T-helper 1 cell treated with Interleukin-12 subunit alpha and Interleukin-12 subunit beta and Interleukin-4 antibody, amounts not matched to agents 30 ng/mL and 1 ng/mL, for 36 hours (primary cell): ENCODE data around the gene EEF1AKMT2. TPM values are rescaled to one million over a fixed set of nuclear protein-coding genes. Genes with fewer than 3 reads are reported as not detected.
"Not testable (repeated sequence)": the region's sequence is repeated elsewhere in the genome, so short reads cannot be mapped to it uniquely, and the experiment has no call there.

Experiments used
- intact Hi-C: fragments of 100-400 bp; cut with micrococcal nuclease; formaldehyde crosslinking; loops from one replicate; pipeline ENCODE4 v1.15.1; 2024
- total RNA-seq: library from RNA; stranded (reverse); gene quantifications from 2 replicates; pipeline ENCODE4 v1.2.3, GENCODE V29; 2022

EEF1AKMT2 gene
- total RNA-seq, 1 donor from 2014 or later, result 21.6 TPM

DNA sequence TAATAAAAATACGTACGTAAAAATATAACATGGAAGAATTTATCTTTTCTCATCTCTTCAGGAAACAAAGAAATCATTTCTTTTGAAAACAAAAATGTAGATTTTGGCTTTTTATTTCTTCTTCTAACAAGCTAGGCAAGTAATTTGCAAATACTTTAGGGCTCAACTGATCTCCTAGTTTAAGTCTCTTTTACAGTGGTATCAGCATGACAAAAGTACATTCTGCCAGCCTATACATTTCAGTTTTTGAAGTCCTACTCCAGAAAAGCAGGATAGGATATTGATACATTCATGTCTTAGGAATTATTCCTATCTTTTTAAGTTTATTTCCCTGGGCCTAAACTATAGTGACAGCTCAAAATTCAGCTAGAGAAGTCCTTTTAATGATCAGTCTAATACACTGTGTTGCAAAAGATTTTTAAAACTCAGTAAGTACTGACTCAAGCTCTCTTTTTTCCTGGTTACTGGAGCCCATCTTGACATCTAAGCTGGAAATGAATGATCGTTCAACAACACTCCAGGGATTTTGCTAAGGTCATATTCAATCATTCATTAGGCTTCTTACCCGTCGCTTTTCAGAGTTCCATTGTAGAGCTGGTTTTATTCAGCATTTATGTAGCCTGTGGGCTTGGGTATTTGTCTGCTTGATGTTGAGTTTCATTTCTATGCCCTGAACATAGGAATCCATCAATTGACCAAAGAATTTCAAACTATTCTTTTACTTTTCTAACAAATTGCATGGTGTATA is 35.4 kb downstream of the EEF1AKMT2 start:
- intact Hi-C loops, result no loop called here

DNA sequence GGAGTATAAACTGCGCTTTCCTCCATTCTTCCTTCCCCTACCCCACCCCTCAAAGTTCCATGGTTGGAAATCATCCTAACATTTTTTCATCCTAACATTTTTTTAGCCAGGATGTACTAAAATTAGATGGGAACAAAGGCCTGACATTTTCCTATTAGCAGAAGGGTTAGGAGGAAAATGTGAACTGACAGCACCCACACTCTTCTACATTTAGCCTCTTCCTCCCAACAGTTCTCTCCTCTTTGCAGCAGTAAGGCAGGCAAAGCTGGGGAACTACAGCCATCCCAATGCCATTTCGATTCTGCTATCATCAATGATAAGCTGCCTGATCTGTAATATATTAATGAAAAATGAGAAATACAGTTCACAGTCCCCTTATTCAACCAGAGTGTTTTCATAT is 36.1 kb downstream of the EEF1AKMT2 start:
- intact Hi-C loops, result no loop called here

DNA sequence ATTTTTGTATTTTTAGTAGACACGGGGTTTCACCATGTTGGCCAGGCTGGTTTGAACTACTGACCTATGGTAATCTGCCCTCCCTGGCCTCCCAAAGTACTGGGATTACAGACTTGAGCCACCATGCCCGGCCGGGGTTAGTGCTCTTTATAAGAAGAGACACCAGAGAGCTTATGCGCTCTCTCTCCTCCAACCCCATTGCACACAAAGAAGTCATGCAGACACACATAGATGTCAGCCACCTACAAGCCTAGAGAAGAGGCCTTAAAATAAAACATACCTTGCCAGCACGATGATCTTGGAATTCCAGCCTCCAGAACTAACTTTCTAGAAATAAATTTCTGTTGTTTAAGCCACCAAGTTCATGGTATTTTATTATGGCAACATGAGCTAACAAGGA is 37.5 kb downstream of the EEF1AKMT2 start:
- intact Hi-C loops, result no loop called here

DNA sequence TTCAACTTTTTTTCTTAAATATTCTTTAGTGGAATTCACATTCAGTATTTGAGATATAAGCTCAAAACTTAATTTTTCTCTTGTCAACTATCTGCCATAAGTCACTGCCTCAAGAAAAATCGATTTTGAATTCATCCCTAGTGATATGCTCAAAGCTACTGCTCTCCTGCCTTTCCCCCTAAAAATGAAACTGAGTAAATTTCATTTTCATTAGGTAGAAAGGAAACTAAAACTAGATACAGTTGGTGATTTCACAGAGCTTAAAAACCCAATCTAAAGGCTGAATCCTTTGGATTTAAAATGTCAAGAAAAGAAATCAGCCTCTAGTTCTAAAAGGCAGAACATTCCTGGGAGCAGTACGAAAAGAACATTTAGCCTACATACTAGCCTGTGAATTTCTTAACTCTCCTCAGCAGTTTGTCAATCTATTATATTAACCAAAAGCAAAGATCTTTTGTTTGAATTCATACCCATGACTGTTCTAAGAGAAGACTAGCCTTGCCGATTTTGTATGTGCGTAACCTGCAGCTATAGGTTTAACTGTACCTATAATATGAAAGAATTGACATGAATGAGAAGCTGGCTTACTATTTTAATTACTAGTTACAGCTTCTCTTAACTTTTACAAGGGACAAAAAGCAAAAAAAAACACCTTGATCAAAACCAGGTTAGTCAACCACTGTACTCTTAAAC is 42.6 kb downstream of the EEF1AKMT2 start:
- intact Hi-C loops, result loop anchor here (1.0 kb wide), 1 partner anchor 209 kb away; no protein-coding TSS in a partner anchor

DNA sequence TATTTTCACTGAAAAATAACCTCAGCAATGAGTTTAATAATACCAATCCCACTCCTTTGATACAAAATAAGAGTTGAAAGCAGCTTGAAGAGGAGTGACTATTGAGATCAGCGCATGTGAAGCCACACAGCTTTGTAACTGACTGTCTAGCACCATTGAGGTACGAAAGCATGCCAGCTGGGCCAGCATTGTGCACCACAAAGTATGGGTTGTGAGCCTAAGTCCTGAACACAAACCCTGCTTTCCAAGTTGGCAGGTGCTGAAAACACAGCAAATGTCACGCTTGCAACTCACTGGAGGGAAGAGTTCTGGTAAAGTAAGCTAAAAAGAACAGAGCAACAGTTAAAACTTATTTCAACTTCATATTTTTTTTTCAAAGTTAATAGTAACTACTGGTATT is 43.5 kb downstream of the EEF1AKMT2 start:
- intact Hi-C loops, result no loop called here

DNA sequence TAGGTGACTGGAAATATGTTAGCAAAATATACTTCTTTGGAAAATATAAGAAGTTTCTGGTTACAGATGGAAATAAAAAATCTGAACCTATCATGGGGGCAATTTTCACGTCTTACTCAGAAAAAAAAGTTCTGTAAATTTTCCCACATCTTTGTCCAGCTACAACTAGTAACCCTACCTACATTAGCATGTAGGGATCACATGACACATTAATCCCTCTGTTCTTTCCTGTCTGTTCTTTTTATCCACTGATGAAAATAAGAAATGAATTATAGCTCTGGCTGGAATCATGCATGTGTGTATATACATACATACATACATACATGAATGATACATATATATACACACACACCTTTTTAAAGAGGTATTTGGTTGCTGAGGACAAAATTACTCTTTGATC is 43.9 kb downstream of the EEF1AKMT2 start:
- intact Hi-C loops, result no loop called here

DNA sequence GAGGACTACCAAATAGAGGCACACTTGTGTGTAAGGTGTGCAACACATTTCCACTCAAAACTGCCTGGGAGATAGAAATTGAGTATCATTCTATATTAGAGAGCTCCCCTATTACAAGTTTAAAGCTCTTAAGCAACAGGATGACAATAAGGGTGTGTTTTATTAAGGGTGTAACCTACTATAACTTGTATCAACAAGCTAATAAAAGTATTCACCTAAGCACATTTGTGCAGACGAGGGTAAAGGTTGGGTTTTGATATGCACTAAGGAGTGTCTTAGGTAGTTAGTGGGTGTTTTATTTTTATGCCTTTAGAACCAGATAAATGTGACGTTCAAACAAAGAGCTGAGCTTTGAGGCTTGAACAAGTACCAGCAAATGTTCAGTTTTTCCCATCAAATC is 44.7 kb downstream of the EEF1AKMT2 start:
- intact Hi-C loops, result no loop called here

DNA sequence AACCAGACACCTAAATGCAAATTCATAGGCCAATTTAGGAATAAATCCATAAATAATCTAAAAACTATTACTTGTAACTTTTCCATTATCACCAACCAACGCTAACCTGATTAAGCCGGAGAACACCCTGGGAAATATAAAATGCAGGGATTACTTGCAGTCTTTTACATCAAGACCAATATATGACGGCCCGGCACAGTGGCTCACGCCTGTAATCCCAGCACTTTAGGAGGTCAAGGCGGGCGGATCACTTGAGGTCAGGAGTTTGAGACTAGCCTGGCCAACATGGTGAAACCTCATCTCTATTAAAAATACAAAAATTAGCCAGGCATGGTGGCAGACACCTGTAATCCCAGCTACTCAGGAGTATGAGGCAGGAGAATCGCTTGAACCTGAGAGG is 45.2 kb downstream of the EEF1AKMT2 start:
- intact Hi-C loops, result not testable (repeated sequence)

DNA sequence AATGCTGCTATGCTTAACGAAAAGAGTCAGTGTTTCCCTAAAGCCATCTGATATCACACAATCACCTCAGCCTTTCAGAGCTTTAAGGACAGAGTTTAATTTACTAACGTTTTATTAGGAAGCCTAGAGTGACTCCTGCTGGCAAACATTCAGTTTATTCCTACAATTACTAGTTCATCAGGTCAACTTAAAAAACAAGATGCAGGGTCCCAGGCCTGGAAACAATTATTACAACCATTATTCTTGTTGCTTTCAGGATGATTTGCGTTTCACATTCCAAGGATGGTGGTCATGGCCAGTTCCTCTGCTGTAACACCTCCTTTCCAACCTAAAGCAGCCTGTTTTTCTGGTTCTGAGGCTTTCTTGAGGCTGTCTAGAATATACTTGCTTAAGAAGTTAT is 46.0 kb downstream of the EEF1AKMT2 start:
- intact Hi-C loops, result loop anchor here (1.0 to 2.0 kb wide), 4 partner anchors 205 to 327 kb away; partner anchors contain the start of gene OAT

DNA sequence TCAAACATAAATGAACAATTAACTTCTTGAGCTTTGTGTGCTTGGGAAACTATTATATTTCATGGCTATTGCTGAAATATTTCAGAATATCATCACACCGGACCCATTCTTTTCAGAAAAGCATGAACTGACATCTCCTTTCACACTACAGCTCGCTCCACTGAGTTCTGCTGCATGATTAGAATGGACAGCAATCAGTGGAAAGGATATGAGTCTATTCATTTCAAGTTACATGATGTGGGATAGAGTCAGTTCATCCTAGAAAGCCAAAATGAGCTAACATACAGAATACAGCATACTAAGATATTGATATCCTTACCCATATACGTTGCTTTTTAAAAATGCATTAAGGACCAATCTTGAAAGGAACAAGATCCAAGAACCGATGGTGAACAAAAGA is 46.4 kb downstream of the EEF1AKMT2 start:
- intact Hi-C loops, result loop anchor here (1.0 to 2.0 kb wide), 4 partner anchors 205 to 326 kb away; partner anchors contain the start of gene OAT

DNA sequence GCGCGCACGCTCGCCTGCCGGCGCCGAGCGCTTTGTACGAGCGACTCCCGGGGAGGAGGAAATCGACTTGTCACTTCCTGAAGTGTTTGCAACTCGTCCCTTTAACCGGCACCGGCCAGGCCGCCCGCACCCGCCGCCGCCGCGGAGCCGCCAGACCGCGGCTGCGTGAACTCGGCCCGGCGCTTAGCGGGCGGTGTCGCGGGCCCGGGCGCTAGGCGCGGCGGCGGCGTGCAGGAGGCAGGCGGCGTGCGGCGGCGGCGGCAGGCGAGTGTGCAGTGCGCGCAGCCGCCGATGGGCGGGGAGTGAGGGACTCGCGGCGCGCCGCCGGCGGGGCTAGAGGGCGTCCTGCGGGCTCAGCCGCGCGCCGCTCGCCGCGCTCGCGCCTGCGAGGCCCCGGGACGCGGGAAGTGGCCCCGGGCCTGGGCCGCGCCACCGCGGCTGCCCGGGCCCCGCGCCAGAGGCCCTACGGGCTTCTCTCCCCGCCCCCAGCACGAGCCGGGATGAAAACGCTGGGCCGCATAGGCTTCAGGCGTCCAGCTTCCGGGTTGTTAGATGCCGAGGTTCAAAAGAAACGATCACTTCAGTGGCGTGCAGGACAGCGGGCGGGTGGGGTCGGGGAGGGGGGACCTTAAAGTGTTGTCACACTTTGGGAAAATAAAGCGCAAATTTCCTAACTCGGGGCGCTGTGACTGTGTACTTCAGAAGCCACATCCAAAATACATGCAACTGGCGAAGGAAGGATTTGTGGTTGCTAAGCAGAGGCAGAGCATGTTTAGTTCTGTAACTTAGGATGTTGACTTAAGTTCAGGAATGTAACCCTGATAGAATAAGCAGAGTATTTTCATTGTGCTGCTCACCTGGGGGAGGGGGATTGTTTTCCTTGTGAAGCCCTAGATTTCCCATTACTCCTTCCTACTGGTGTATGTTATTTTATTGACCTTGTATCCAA is 47.3 kb downstream of the EEF1AKMT2 start, which contains the start of gene FAM53B:
Gene FAM53B (minus strand): TSS at position 277 of the 949 bp plus-strand sequence. CDS start 37,665 bp downstream, outside the sequence.
- intact Hi-C loops, result loop anchor here (1.0 to 5.0 kb wide), 8 partner anchors 47 to 326 kb away; partner anchors contain the start of genes ABRAXAS2, EEF1AKMT2 and OAT

DNA sequence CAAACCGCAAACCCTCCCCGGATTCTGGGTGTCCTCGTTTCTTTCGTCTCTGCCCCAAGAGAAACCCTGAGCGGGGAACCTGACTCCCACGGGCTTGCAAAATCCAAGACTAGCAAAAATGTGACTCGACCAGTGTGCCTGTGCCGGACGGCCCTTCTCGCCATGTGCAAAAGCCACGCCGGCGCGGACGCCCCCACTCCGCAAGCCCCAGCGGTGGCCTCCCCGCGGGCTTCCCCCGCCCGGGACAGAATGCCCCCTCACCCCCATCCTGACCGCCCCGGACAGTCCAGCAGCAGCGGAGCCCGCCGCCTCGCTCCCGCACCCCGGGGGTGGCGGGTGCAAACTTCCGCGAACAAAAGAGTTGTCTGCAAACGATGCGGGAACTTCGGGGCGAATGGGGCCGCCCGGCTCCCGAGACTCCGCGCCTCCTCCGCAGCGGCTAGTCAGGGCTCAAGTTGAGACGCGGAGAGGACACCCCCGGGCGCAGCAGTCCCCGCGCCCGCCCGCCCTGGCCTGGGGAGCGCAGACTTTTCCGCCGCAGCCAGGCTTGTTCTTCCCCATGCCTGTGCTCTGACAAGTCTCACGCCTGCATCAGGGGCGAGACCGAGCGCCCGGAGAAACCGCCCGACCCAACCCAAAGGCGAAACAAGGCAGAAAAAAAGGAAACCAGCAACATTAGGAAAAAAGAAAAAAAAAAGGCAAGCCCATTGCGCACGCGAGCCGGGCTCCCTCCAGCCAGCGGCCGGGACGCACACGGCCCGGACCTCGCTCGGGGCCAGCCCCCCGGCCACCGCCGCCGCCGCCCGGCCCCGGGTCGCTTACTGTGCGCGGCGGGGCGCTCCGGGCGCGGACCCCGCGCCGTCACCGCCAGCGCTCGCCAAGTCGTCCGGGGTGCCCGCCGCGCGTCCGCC is 48.2 kb downstream of the EEF1AKMT2 start:
- intact Hi-C loops, result loop anchor here (1.0 to 5.0 kb wide), 5 partner anchors 48 to 325 kb away; partner anchors contain the start of genes ABRAXAS2, EEF1AKMT2 and OAT

DNA sequence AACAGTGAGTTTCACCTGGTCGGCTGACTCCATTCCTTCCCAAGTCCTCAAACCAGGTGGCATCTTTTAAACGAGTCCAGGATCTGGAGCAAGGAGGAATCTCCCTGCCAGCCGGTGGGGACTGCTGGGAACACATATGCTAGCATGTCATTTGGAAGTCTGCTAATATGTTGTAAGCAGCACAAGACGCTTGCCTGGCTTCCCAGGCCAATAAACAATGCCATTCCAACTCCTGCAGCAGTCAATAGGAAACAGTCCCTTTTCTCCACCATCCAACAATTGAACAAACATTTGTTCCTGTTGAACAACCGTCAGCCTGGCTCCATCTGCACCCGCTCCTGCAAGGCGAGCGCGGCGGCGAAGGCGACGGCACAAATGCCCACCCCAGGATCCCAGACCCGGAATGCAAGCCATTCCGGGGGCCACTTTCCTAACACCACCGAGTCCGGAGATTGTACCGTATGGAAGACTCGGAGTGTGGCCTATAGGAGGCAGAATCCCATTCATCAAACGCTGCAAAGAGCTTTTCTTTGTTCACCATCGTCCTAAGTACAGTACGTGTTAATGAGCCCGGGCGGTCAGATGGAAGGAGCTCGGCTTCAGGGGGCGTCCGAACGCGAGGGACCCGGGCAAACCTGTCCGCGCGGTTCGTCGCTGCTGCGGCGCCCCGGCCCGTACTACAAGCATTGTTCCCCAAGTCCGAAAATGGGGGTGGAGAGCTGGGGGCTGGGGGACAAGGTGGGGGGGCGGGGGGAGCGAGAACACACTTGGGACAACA is 49.1 kb downstream of the EEF1AKMT2 start:
- intact Hi-C loops, result loop anchor here (5.0 kb wide), 1 partner anchor 130 kb away; no protein-coding TSS in a partner anchor

DNA sequence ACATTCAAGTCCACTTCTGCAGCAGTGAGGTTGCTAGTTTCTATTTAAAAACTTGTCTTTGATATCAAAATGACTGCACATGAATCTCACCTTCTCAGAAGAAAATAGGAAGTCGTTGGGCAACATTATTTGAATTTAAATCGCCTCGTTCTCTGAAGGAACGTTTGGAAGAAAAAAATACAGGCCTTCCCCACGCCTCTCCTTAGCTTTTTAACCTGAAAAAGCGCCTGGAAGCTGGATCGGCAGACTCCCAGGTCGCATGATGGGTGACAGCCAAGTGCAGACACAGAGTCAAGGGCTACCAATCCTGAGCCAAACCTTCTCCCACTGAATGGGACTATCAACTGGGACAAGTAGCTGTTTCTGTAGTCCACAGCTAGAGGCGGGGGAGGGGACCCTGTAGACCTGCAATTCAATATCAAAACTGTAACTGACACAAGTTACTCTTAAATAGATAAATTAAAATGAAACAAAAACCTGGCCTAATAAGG is 49.7 kb downstream of the EEF1AKMT2 start:
- intact Hi-C loops, result loop anchor here (1.0 to 5.0 kb wide), 12 partner anchors 9 to 212 kb away; no protein-coding TSS in a partner anchor

DNA sequence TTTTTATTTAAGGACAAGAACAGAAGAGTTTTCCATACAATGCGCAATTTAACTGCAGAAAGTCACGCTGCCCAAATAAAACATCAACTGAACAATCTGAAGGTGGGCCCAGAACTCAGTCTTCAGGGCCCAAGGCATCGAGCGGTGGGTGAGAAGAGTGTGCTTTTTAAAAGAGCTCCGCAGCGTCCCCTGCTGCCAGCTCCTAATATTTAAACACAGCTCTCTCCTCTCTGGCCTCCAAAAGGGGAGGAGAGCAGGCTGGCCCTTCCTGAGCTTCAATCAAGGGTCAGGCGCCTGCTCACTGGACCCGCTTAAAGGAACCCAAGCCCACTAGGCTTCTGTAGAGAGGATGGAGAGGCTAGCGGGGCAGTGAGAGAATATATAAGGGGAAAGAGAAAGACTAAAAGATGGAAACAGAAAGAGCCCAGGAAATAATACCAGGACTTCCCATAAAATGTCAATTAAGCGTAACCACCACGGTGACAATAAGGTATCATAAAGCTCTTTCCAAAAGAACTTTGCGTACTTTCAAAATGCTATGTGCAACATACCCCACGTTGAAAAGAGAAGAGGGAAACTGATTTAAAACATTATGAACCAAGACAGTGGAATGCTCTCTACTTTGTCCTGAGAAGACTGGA is 50.3 kb downstream of the EEF1AKMT2 start:
- intact Hi-C loops, result loop anchor here (1.0 to 5.0 kb wide), 12 partner anchors 8 to 211 kb away; no protein-coding TSS in a partner anchor

DNA sequence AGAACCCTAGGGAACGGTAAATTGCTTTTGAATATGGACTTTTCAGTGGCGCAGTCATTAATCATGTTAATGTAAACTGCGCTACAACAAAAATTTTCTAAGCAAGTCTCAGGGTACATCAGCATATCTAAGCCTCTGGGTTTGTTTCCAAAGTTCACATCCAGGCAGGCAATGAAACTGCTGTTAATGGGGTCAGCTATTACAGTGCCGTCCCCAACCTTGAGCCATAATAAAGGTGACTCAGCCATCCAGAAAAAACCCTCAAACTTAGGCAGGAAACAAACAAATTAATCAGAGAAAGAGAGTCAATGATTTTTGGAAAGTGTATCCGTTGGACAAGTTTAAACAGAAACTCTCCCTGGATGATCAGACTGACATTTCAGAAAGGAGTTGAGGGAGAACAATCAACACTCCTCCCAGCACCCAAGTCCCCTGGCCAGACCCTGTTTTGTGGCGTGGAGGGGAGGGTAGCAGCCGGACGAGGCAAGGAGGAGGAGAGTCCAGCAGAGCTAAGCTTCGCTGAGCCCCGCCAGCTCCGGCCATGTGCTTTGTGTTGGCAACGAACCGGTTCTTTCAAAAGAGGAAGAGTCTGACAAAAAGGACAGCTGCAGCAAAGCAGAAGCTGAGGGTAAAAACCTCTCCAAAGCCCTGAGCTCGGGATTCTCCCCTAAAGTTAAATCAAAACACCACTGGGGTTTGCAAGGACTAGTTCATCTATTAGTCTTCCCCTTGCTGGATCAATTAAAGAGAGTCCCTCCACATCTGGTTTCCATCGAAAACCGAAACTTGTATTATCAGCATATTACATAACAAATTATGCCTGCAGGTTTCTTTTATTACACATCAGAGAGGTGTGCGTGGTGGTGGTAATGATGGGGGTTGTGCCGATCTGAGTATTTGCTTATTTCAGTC is 51.1 kb downstream of the EEF1AKMT2 start:
- intact Hi-C loops, result loop anchor here (1.0 to 5.0 kb wide), 12 partner anchors 7 to 210 kb away; no protein-coding TSS in a partner anchor

DNA sequence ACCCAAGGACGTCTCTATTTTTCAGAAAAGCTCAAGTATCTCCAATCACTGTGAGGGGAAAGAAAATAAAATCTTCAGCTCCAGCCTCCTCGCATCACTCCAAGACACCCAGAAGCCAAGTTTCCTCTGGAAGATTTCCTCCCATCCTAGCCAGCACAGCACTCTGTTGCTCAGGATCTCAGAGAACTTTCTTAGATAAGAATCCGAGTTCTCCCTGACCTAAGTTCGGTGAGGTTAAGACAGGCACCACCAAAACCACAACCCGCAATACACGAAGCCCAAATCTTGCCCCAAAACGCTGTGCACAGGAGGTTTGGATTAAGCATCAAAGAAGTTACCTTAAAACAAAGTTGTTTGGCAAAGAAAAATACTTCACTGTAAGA is 51.7 kb downstream of the EEF1AKMT2 start:
- intact Hi-C loops, result loop anchor here (2.0 to 5.0 kb wide), 2 partner anchors 43 to 128 kb away; no protein-coding TSS in a partner anchor
